RWPE1 (cell line): ENCODE results near the gene TATDN3.
"Not testable (repeated sequence)": the region's sequence is repeated elsewhere in the genome, so short reads cannot be mapped to it uniquely, and the experiment has no call there.

Experiments used
- CTCF ChIA-PET: fragments of 350-600 bp; sonication (Branson Sonifier 250); formaldehyde crosslinking; extraction: SDS; loops from one replicate; lab custom pipeline; 2021; lab: Yijun Ruan, JAX
- POLR2A ChIA-PET: fragments of 400-600 bp; formaldehyde crosslinking; extraction: SDS; loops from one replicate; lab custom pipeline; 2020; ENCODE audit warnings: antibody characterized with exemption; ENCODE audit not compliant: low non-redundant PET; lab: Yijun Ruan, JAX
- DNase-seq: peaks from one replicate; pipeline ENCODE4 v3.0.0; 2012; ENCODE audit warnings: low spot score
- H3K27ac ChIP-seq: fragments of 450-650 bp; 2 replicates; pipeline ENCODE4 v1.5.1; 2017
- CTCF ChIP-seq: fragments of 450-650 bp; conservative IDR thresholded peaks from 2 replicates; pipeline ENCODE4 v1.5.1; 2017; ENCODE audit warnings: low read depth, mild to moderate bottlenecking

TATDN3 gene

GRCh38 chr1:212773011-212773410, 18.7 kb upstream of the TATDN3 start:
- ChIA-PET POLR2A (no interaction called here), CTCF (interaction anchor here (0.6 kb wide), 1 partner anchor 418 kb away, joined by 5 read pairs; no protein-coding TSS in a partner anchor)
- DNase-seq, result no peak
- H3K27ac ChIP-seq, result no peak overlapping the region
- no peak for TF ChIP-seq CTCF

- ChIA-PET CTCF (interaction anchor here (1.0 kb wide), 1 partner anchor 25 kb away, joined by 3 read pairs; no protein-coding TSS in a partner anchor), POLR2A (no interaction called here)
- no peak overlapping the region for H3K27ac ChIP-seq
- DNase-seq, result no peak
- no peak for TF ChIP-seq CTCF
Observed at GRCh38 chr1:212774584-212774983, 17.1 kb upstream of the TATDN3 start.

- TF ChIP-seq CTCF, result no peak
- POLR2A ChIA-PET, result no interaction called here
- CTCF ChIA-PET, result interaction anchor here (1.0 kb wide), 1 partner anchor 25 kb away, joined by 3 read pairs; no protein-coding TSS in a partner anchor
- no peak overlapping the region for H3K27ac ChIP-seq
- DNase-seq, result no peak
Observed at GRCh38 chr1:212775241-212775640, 16.5 kb upstream of the TATDN3 start.

GRCh38 chr1:212777151-212777550, 14.5 kb upstream of the TATDN3 start:
- POLR2A ChIA-PET, result no interaction called here
- DNase-seq, result no peak
- CTCF ChIA-PET, result interaction anchor here (2.0 kb wide), 1 partner anchor 112 kb away, joined by 6 read pairs; no protein-coding TSS in a partner anchor
- no peak overlapping the region for H3K27ac ChIP-seq
- no peak for TF ChIP-seq CTCF

- POLR2A ChIA-PET, DNase-seq, H3K27ac ChIP-seq, CTCF ChIA-PET: not testable (repeated sequence)
Observed at GRCh38 chr1:212779086-212779485, 12.6 kb upstream of the TATDN3 start.

GRCh38 chr1:212780759-212781158, 10.9 kb upstream of the TATDN3 start:
- ChIA-PET CTCF (interaction anchor here (0.6 to 2.1 kb wide), 2 partner anchors 116 to 757 kb away, joined by 3 to 7 read pairs; no protein-coding TSS in a partner anchor), POLR2A (no interaction called here)
- no peak for DNase-seq
- TF ChIP-seq CTCF, result no peak
- no peak overlapping the region for H3K27ac ChIP-seq

- CTCF ChIA-PET, result interaction anchor here (0.6 to 2.1 kb wide), 2 partner anchors 116 to 757 kb away, joined by 3 to 7 read pairs; no protein-coding TSS in a partner anchor
Observed at GRCh38 chr1:212781225-212781624, 10.5 kb upstream of the TATDN3 start.

More at GRCh38 chr1:212781225-212781624, 10.5 kb upstream of the TATDN3 start:
- TF ChIP-seq CTCF, result no peak
- H3K27ac ChIP-seq, result no peak overlapping the region
- DNase-seq, result no peak
- POLR2A ChIA-PET, result no interaction called here
